Liver (tissue), 9 donors: ENCODE data around the gene MPPED2. TPM values are rescaled to one million over a fixed set of nuclear protein-coding genes. Genes with fewer than 3 reads are reported as not detected.

Source experiments
- DNase-seq: peaks from one replicate; pipeline ENCODE4 v3.0.0-alpha.2; 2017; ENCODE audit warnings: low spot score
- H3K27ac ChIP-seq, 2 donors: one replicate each; pipeline ENCODE4 v1.7.0; 2013; ENCODE audit warnings: inconsistent platforms in 2 of 2, low read length in 2 of 2, control low read depth in 1 of 2, low read depth in 1 of 2, mild to moderate bottlenecking in 1 of 2
- H3K27me3 ChIP-seq, 4 donors: one replicate each; pipeline versions ENCODE4 v1.6.1 to v1.7.0; 2013; ENCODE audit warnings: low read length in 3 of 4, inconsistent platforms in 1 of 4, mild to moderate bottlenecking in 1 of 4, moderate library complexity in 1 of 4; ENCODE audit not compliant: control insufficient read depth in 4 of 4, insufficient read depth in 4 of 4
- H3K36me3 ChIP-seq, 4 donors: one replicate each; pipeline versions ENCODE4 v1.6.1 to v1.7.0; 2013; ENCODE audit warnings: low read length in 3 of 4, mild to moderate bottlenecking in 3 of 4, low read depth in 1 of 4, moderate library complexity in 1 of 4; ENCODE audit not compliant: control insufficient read depth in 4 of 4, insufficient read depth in 3 of 4
- H3K4me1 ChIP-seq, 4 donors: one replicate each; pipeline versions ENCODE4 v1.6.1 to v1.7.0; 2013; ENCODE audit warnings: low read length in 3 of 4, mild to moderate bottlenecking in 3 of 4, moderate library complexity in 1 of 4; ENCODE audit not compliant: control insufficient read depth in 4 of 4, insufficient read depth in 4 of 4
- H3K4me3 ChIP-seq, 3 donors: one replicate each; pipeline versions ENCODE4 v1.6.1 to v1.7.0; 2013; ENCODE audit warnings: low read length in 3 of 3, control low read depth in 1 of 3, low read depth in 1 of 3, mild to moderate bottlenecking in 1 of 3
- H3K9ac ChIP-seq, 2 donors: one replicate each; pipeline ENCODE4 v1.7.0; 2013; ENCODE audit warnings: low read length in 2 of 2, mild to moderate bottlenecking in 2 of 2, moderate library complexity in 2 of 2, control low read depth in 1 of 2, low read depth in 1 of 2
- H3K9me3 ChIP-seq, 4 donors: one replicate each; pipeline versions ENCODE4 v1.6.1 to v1.7.0; 2013; ENCODE audit warnings: low read length in 3 of 4; ENCODE audit not compliant: control insufficient read depth in 4 of 4
- EGR1 ChIP-seq, 2 donors: IDR thresholded peaks; 2 replicates each; pipeline ENCODE4 v1.6.1; 2016 to 2018; ENCODE audit warnings: antibody characterized with exemption in 2 of 2, low read depth in 2 of 2
- FOXA1 ChIP-seq: IDR thresholded peaks from 2 replicates; pipeline ENCODE4 v1.6.1; 2016; ENCODE audit warnings: antibody characterized with exemption
- FOXA2 ChIP-seq: IDR thresholded peaks from 2 replicates; pipeline ENCODE4 v1.6.1; 2016; ENCODE audit warnings: antibody characterized with exemption
- GABPA ChIP-seq, 2 donors: IDR thresholded peaks in 1 of 2; conservative IDR thresholded peaks in 1 of 2; 2 replicates each; pipeline ENCODE4 v1.6.1; 2016; ENCODE audit warnings: antibody characterized with exemption in 2 of 2, mild to moderate bottlenecking in 1 of 2, moderate library complexity in 1 of 2
- HNF4A ChIP-seq, 2 donors: conservative IDR thresholded peaks; 2 replicates each; pipeline ENCODE4 v1.6.1; 2016; ENCODE audit warnings: antibody characterized with exemption in 2 of 2, mild to moderate bottlenecking in 2 of 2
- HNF4G ChIP-seq: IDR thresholded peaks from 2 replicates; pipeline ENCODE4 v1.6.1; 2016; ENCODE audit warnings: antibody characterized with exemption
- NR2F2 ChIP-seq: IDR thresholded peaks from 2 replicates; pipeline ENCODE4 v1.6.1; 2016; ENCODE audit warnings: antibody characterized with exemption
- RAD21 ChIP-seq, 2 donors: IDR thresholded peaks; 2 replicates each; pipeline ENCODE4 v1.6.1; 2016; ENCODE audit warnings: antibody characterized with exemption in 2 of 2, mild to moderate bottlenecking in 2 of 2
- RXRA ChIP-seq, 2 donors: IDR thresholded peaks; 2 replicates each; pipeline ENCODE4 v1.6.1; 2017 to 2018; ENCODE audit warnings: antibody characterized with exemption in 2 of 2, mild to moderate bottlenecking in 1 of 2
- SP1 ChIP-seq: IDR thresholded peaks from 2 replicates; pipeline ENCODE4 v1.6.1; 2018; ENCODE audit warnings: antibody characterized with exemption, mild to moderate bottlenecking
- TAF1 ChIP-seq: conservative IDR thresholded peaks from 2 replicates; pipeline ENCODE4 v1.6.1; 2016; ENCODE audit warnings: antibody characterized with exemption, mild to moderate bottlenecking
- YY1 ChIP-seq: IDR thresholded peaks from 2 replicates; pipeline ENCODE4 v1.6.1; 2016; ENCODE audit warnings: antibody characterized with exemption, mild to moderate bottlenecking
- WGBS: extraction: QIAGEN DNeasy Blood & Tissue Kit; methylation state at CpG from one replicate; pipeline ENCODE4 v1.1.7; 2013; 5-methylcytosine and 5-hydroxymethylcytosine counted together
- polyA plus RNA-seq, 2 donors: library from polyadenylated mRNA; stranded (reverse) in 1 of 2; unstranded in 1 of 2; fragments of 200-250 nt in 1 of 2; fragments of >200 nt in 1 of 2; fragmentation: Nextera tagmentation in 1 of 2; extraction: Ambion mirVana in 1 of 2; gene quantifications; one replicate each; pipeline versions ENCODE4 v1.2.1 to v1.2.3, GENCODE V29; 2013 to 2015
- total RNA-seq, 2 donors: library from RNA; depleted of rRNA; stranded (reverse); fragments of >200 nt; gene quantifications; one replicate each; pipeline ENCODE4 v1.2.3, GENCODE V29; 2014
- TF ChIP-seq, protein P1 (sequence below): IDR thresholded peaks from 2 replicates; pipeline ENCODE4 v1.6.1; 2016; ENCODE audit warnings: antibody characterized with exemption
- TF ChIP-seq, protein P2 (sequence below): IDR thresholded peaks from 2 replicates; pipeline ENCODE4 v1.6.1; 2016; ENCODE audit warnings: antibody characterized with exemption, mild to moderate bottlenecking
- TF ChIP-seq, protein P3 (sequence below): IDR thresholded peaks from 2 replicates; pipeline ENCODE4 v1.6.1; 2016; ENCODE audit warnings: antibody characterized with exemption
- donor health status: healthy.
- donor health status: healthy.
- donor health status: healthy.
- donor health status: healthy.
- donor health status: healthy.

The MPPED2 gene
- total and polyA plus RNA-seq, 4 donors, result 0.22 to 1.6 (median 0.47) TPM

DNA sequence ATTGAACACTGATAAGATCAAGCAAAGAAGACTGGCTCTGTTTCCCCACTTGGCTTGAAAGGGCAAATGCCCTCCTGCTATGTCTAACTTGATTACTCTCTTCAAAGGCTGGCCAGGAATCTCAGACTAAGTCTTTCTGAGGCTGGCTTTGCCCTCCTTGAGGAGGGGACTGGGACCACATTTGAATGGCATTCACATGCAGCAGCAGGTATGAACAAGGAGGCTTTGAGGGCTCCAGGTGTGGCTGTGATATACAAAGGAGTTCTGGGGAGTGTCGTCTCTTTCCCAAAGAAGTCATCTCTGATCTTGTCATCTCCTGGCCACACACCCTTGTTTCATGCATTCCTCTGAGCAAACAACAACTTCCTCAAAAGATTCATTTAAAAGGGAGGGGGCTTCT is 132.4 kb downstream of the MPPED2 start:
- TF ChIP-seq HNF4A (conservative IDR thresholded peaks at IDR 0.05) (no peak), SP1 (no peak), RAD21 (IDR thresholded peaks at IDR 0.05) (no peak), YY1 (no peak), HNF4G (no peak), EGR1 (IDR thresholded peaks at IDR 0.05; ENCODE audit: low read depth in 2 of 2) (no peak), GABPA (IDR thresholded peaks at IDR 0.05 in 1 of 2, conservative IDR thresholded peaks at IDR 0.05 in 1 of 2) (no peak), FOXA1 (no peak), FOXA2 (no peak), NR2F2 (no peak)
- TF ChIP-seq, protein P1, sequence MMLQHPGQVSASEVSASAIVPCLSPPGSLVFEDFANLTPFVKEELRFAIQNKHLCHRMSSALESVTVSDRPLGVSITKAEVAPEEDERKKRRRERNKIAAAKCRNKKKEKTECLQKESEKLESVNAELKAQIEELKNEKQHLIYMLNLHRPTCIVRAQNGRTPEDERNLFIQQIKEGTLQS, result no peak
- TF ChIP-seq, protein P2, sequence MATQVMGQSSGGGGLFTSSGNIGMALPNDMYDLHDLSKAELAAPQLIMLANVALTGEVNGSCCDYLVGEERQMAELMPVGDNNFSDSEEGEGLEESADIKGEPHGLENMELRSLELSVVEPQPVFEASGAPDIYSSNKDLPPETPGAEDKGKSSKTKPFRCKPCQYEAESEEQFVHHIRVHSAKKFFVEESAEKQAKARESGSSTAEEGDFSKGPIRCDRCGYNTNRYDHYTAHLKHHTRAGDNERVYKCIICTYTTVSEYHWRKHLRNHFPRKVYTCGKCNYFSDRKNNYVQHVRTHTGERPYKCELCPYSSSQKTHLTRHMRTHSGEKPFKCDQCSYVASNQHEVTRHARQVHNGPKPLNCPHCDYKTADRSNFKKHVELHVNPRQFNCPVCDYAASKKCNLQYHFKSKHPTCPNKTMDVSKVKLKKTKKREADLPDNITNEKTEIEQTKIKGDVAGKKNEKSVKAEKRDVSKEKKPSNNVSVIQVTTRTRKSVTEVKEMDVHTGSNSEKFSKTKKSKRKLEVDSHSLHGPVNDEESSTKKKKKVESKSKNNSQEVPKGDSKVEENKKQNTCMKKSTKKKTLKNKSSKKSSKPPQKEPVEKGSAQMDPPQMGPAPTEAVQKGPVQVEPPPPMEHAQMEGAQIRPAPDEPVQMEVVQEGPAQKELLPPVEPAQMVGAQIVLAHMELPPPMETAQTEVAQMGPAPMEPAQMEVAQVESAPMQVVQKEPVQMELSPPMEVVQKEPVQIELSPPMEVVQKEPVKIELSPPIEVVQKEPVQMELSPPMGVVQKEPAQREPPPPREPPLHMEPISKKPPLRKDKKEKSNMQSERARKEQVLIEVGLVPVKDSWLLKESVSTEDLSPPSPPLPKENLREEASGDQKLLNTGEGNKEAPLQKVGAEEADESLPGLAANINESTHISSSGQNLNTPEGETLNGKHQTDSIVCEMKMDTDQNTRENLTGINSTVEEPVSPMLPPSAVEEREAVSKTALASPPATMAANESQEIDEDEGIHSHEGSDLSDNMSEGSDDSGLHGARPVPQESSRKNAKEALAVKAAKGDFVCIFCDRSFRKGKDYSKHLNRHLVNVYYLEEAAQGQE, result no peak
- TF ChIP-seq, protein P3, sequence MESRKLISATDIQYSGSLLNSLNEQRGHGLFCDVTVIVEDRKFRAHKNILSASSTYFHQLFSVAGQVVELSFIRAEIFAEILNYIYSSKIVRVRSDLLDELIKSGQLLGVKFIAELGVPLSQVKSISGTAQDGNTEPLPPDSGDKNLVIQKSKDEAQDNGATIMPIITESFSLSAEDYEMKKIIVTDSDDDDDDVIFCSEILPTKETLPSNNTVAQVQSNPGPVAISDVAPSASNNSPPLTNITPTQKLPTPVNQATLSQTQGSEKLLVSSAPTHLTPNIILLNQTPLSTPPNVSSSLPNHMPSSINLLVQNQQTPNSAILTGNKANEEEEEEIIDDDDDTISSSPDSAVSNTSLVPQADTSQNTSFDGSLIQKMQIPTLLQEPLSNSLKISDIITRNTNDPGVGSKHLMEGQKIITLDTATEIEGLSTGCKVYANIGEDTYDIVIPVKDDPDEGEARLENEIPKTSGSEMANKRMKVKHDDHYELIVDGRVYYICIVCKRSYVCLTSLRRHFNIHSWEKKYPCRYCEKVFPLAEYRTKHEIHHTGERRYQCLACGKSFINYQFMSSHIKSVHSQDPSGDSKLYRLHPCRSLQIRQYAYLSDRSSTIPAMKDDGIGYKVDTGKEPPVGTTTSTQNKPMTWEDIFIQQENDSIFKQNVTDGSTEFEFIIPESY, result no peak
- Histone ChIP-seq H3K27me3 (no peaks in the 10 kb centered on the region), H3K4me3 (no peak overlapping the region), H3K27ac (no peak overlapping the region), H3K9me3 (no peaks in the 10 kb centered on the region), H3K9ac (no peak overlapping the region), H3K4me1 (peaks cover 0 to 15% (median 3%) of the 10 kb centered on the region in 4 donors), H3K36me3 (no peaks in the 10 kb centered on the region)
- no peak for DNase-seq
- 94% methylated on average over 1 of the region's 1 CpG for WGBS

DNA sequence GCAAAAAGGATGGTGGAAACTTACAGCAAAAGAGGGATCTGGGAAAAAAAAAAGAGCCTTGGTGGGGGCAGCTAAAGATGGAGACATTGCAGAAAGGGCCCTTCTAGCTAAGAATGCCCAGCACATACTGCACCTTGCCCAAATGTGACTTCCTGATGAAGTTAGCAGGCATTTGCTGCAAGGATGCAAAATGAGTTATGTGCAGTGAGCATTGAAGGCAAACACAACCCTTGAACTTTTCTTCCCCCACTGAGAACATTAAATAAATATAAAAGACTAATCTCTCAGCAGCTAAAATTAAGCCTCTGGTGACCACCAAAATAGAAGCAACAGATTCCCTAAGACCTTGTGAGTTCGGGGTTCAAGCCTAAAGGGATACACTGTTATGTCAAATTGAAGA is 133.3 kb downstream of the MPPED2 start:
- H3K36me3 ChIP-seq, result no peaks in the 10 kb centered on the region
- H3K9ac ChIP-seq, result no peak overlapping the region
- WGBS, result 77% methylated on average over 1 of the region's 1 CpG
- peaks cover 0 to 15% (median 3%) of the 10 kb centered on the region in 4 donors for H3K4me1 ChIP-seq
- DNase-seq, result no peak
- TF ChIP-seq TAF1 (no peak), YY1 (no peak), FOXA1 (no peak), EGR1 (IDR thresholded peaks at IDR 0.05; ENCODE audit: low read depth in 2 of 2) (no peak), HNF4A (conservative IDR thresholded peaks at IDR 0.05) (no peak), SP1 (no peak), RXRA (IDR thresholded peaks at IDR 0.05) (no peak), NR2F2 (no peak), GABPA (IDR thresholded peaks at IDR 0.05 in 1 of 2, conservative IDR thresholded peaks at IDR 0.05 in 1 of 2) (no peak), RAD21 (IDR thresholded peaks at IDR 0.05) (no peak), HNF4G (no peak)
- TF ChIP-seq, protein P1, result no peak
- TF ChIP-seq, protein P2, result no peak
- TF ChIP-seq, protein P3, result no peak
- H3K4me3 ChIP-seq, result no peak overlapping the region
- no peak overlapping the region for H3K27ac ChIP-seq
- no peaks in the 10 kb centered on the region for H3K9me3 ChIP-seq
- no peaks in the 10 kb centered on the region for H3K27me3 ChIP-seq
